ENCODE results near the gene PYDC1.

GRCh38 chr16:31248344-31248743 lies 31.4 kb upstream of the PYDC1 start:
- TF ChIP-seq CTCF (conservative IDR thresholded peaks at IDR 0.05; ENCODE audit: low read depth, low read length): no peak
- no peak for TF ChIP-seq EZH2 (IDR thresholded peaks at IDR 0.05; ENCODE audit: borderline replicate concordance, low read depth, low read length, poor library complexity, severe bottlenecking)

Measured in A673 (cell line).